C4-2B (cell line): ENCODE data around the gene PHLDA2.

Experiments
- ZFX ChIP-seq: fragments of 450-650 bp; IDR thresholded peaks from 2 replicates; pipeline ENCODE4 v1.6.1; 2017
- TF ChIP-seq, protein P1 (sequence below): fragments of 450-650 bp; conservative IDR thresholded peaks from 2 replicates; pipeline ENCODE4 v1.5.1; 2017; ENCODE audit warnings: mild to moderate bottlenecking

DNA sequence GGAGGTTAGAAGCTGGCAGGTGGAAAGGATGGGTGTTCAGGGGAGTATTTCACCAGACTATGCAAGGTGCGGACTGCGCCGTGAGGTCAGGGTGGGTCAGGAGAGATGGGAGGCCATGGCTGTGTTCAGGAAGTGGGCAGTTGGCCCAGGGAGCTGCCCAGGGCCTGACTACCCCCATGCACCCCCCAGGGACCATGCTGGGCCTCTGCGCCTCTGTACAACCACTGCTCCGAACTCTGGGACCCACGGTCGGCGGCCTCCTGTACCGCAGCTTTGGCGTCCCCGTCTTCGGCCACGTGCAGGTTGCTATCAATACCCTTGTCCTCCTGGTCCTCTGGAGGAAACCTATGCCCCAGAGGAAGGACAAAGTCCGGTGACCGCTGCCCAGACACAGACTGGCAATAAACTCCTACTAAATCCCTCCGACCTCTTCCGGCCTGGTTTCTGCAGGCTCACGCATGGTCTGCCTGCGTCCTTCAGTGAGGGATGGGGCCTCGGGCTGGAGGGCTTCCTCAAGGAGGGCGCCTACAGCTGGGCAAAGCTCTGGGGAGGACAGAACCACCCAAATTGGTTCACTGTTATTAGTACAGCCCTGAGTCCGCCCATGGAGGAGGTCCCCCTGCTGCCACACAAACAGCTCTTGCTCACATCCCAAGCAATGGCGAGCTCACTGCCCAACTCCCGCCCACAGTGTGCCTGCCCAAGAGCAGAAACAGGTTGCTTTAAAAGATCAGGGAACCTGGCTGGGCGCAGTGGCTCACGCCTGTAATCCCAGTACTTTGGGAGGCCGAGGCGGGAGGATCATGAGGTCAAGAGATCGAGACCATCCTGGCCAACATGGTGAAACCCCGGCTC is 4.2 kb downstream of the PHLDA2 start:
- TF ChIP-seq, protein P1, sequence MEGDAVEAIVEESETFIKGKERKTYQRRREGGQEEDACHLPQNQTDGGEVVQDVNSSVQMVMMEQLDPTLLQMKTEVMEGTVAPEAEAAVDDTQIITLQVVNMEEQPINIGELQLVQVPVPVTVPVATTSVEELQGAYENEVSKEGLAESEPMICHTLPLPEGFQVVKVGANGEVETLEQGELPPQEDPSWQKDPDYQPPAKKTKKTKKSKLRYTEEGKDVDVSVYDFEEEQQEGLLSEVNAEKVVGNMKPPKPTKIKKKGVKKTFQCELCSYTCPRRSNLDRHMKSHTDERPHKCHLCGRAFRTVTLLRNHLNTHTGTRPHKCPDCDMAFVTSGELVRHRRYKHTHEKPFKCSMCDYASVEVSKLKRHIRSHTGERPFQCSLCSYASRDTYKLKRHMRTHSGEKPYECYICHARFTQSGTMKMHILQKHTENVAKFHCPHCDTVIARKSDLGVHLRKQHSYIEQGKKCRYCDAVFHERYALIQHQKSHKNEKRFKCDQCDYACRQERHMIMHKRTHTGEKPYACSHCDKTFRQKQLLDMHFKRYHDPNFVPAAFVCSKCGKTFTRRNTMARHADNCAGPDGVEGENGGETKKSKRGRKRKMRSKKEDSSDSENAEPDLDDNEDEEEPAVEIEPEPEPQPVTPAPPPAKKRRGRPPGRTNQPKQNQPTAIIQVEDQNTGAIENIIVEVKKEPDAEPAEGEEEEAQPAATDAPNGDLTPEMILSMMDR: no peak
- no peak for TF ChIP-seq ZFX
